RWPE1 (cell line): Measurements from ENCODE around the gene CCDC70.

ENCODE experiments used
- CTCF ChIA-PET: fragments of 350-600 bp; sonication (Branson Sonifier 250); formaldehyde crosslinking; extraction: SDS; loops from one replicate; lab custom pipeline; 2021; lab: Yijun Ruan, JAX
- POLR2A ChIA-PET: fragments of 400-600 bp; formaldehyde crosslinking; extraction: SDS; loops from one replicate; lab custom pipeline; 2020; ENCODE audit warnings: antibody characterized with exemption; ENCODE audit not compliant: low non-redundant PET; lab: Yijun Ruan, JAX
- DNase-seq: peaks from one replicate; pipeline ENCODE4 v3.0.0; 2012; ENCODE audit warnings: low spot score
- H3K27ac ChIP-seq: fragments of 450-650 bp; 2 replicates; pipeline ENCODE4 v1.5.1; 2017
- TF ChIP-seq, protein P1 (sequence below): fragments of 450-650 bp; conservative IDR thresholded peaks from 2 replicates; pipeline ENCODE4 v1.5.1; 2017; ENCODE audit warnings: low read depth, mild to moderate bottlenecking

CCDC70 gene

DNA sequence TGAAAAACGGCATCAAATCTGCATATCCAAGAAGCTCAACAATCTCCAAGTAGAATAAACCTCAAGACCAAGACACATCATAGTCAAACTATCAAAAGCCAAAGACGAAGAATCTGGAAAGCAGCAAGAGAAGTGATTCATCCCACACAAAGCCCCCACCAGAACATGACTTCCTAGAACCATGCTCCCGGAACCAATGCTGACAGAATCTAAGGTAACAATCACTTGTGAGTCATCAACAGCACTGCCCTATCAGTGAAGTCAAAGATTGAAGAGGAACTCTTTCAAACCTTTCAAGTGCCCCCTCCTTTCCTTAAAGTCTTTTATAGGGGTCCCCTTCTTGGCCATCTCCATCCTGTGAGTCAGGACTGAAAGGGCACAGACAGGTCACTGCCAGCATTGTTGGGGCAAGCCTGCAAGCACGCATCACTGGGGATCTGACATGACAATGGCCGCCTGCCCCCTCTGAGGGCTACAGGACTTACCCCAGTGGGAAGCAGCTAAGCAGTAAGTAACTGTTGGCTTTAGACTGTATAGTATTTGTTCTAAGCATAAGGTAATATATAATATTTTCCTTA lies at the start of gene CCDC70:
Gene CCDC70, plus strand, starts transcription at position 247 of the 578 bp plus-strand sequence. CDS start 3,443 bp downstream, outside the sequence.
- ChIA-PET CTCF (no interaction called here), POLR2A (no interaction called here)
- DNase-seq = peak; percentile 41

DNA sequence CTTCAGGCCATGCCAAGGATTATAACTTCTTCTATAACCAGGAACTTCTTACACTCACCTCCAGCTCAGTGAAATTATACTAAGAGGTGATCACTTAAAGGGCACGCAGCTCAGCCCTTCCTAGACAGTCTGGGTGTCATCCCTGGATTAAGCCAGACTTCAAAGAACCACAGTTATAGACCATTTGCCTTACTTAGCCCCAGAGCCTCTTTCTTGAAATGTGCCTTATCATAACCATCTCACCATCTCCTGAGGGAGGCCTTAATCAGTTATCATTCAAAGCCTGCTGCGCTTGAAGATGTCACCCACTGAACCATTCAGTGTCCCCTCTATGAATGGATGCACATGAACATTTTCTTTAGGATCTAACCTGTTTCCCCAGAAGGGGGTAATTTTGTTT lies 47.7 kb upstream of the CCDC70 start:
- TF ChIP-seq, protein P1, sequence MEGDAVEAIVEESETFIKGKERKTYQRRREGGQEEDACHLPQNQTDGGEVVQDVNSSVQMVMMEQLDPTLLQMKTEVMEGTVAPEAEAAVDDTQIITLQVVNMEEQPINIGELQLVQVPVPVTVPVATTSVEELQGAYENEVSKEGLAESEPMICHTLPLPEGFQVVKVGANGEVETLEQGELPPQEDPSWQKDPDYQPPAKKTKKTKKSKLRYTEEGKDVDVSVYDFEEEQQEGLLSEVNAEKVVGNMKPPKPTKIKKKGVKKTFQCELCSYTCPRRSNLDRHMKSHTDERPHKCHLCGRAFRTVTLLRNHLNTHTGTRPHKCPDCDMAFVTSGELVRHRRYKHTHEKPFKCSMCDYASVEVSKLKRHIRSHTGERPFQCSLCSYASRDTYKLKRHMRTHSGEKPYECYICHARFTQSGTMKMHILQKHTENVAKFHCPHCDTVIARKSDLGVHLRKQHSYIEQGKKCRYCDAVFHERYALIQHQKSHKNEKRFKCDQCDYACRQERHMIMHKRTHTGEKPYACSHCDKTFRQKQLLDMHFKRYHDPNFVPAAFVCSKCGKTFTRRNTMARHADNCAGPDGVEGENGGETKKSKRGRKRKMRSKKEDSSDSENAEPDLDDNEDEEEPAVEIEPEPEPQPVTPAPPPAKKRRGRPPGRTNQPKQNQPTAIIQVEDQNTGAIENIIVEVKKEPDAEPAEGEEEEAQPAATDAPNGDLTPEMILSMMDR = no peak
- no peak overlapping the region for H3K27ac ChIP-seq
- no peak for DNase-seq
- ChIA-PET POLR2A (no interaction called here), CTCF (interaction anchor here (0.7 to 1.6 kb wide), 3 partner anchors 18 to 1831 kb away, joined by 4 to 8 read pairs (median 5); no protein-coding TSS in a partner anchor)

More for the DNA sequence above, at the start of gene CCDC70:
- no peak within 1 kb of the TSS for H3K27ac ChIP-seq
- TF ChIP-seq, protein P1 = no peak

DNA sequence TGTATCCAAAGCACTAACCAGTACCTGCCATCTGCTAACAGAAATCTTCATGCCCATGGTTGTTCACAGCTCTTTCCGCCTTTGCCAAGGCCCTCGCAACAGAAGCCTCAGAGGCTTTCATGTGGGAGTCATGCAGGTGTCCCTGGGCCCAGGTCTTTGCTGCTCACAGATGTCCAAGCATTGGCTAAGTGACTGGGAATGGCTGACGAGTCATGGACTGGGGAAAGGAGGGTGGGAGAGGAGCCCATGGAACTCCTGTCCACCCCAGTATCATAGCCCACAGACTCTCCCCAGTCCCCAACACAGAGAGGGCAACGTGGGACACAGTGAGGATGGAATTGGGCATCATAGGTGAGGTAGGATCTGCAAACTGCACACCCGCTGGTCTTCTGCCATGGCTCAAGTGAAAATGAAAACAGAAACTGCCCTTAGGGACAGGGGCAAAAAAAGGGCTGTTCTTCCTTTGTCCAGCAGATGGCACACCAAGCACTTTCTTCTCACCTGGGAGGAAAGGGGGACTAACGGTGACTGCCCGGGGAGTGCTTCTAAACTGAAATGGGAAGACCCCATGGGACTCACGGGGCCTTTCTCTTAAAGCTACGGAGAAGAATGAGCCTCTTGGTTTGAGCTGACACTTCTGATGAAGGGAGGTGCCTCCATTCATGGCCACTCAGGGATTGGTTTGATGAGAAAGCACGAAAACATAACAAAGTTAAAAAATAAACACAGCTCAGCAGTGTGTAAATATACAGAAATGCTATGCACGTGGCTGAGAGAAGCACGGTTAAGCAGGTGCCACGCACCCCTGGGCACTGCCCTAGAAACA lies 46.7 kb upstream of the CCDC70 start:
- TF ChIP-seq, protein P1 = peak; percentile 82
- H3K27ac ChIP-seq = no peak overlapping the region
- ChIA-PET CTCF (interaction anchor here (0.6 to 1.6 kb wide), 9 partner anchors 10 to 1830 kb away, joined by 3 to 8 read pairs (median 3); no protein-coding TSS in a partner anchor), POLR2A (no interaction called here)
- DNase-seq = peak; percentile 73

DNA sequence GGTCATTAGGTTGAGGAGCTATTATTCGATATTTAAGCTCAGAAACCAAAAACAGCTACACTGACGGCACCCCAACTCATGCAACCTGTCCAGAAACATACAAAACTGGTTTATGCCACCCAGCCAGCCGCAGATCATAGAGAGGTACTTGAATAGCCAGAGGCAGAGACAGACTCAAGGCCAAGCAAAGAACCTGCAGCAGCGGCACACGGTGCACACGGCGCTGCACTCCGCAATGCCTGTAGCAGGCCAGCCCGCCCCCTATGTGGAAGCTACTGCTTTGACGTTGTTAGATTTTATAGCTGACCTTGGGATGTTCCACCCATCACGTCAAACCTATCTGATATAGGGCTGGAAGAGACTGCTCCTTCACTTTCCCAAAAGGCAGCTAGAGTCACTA lies 45.9 kb upstream of the CCDC70 start:
- no peak for DNase-seq
- ChIA-PET POLR2A (no interaction called here), CTCF (interaction anchor here (0.6 to 1.2 kb wide), 7 partner anchors 9 to 356 kb away, joined by 3 to 6 read pairs (median 3); no protein-coding TSS in a partner anchor)
- TF ChIP-seq, protein P1 = no peak
- no peak overlapping the region for H3K27ac ChIP-seq

DNA sequence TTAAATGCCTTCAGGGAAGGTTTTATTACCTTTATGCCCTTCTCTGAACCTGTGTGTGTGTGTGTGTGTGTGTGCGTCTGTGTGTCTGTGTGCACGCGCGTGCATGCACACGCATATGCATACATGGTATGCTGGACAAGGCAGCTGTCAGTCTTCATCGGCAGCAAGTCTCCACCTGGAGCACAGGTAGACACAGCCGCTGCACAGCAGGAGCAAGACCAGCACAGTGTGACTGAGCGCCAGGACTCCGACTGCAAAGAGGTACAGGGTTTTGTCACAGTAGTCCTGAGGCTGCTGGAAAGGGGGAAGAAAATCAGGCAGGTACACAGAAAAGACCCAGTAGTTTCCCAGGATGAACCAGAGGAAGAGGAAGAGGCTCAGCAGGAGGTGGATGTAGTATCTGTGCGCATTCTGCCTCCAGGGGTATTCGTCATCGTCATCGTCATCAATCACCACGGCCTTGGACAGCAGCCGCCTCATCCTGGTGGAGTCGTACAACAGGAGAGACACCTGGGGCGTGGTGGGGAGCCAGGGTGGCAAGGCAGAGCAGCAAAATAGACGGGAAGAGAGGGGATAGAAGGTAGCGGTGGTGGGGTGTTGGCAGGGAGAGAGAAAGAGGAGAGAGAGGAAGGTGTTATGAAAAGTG lies 45.0 kb upstream of the CCDC70 start:
- TF ChIP-seq, protein P1 = no peak
- DNase-seq = peak; percentile 39
- no peak overlapping the region for H3K27ac ChIP-seq
- POLR2A ChIA-PET = no interaction called here
- CTCF ChIA-PET = no interaction called here

DNA sequence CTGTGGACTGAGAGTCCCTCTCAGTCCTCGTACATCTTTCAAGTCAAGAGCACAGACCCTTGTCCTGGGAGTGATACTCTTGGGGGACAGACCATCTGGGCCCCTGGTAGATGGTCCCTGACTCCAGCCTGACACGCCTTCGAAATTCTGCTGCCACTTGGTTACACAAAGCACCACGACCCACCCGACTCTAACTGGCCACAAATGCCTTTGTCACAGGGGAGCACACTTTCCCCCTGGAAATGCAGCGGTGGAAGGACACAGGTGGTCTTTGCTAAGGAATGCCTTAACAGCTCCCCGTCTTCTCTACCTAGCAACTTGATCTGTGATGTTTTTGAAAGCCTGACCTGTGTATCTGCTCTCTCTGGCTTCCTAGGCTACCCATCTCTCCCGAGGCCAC lies 44.1 kb upstream of the CCDC70 start:
- DNase-seq = no peak
- ChIA-PET CTCF (interaction anchor here (0.7 kb wide), 1 partner anchor 633 kb away, joined by 4 read pairs; no protein-coding TSS in a partner anchor), POLR2A (no interaction called here)
- no peak overlapping the region for H3K27ac ChIP-seq
- TF ChIP-seq, protein P1 = no peak
